Mesenteric fat pad (tissue), 1 donor: ENCODE measurements around the gene SGK1. TPM values are rescaled to one million over a fixed set of nuclear protein-coding genes. Genes with fewer than 3 reads are reported as not detected.

Experiments used
- DNase-seq: peaks from one replicate; pipeline ENCODE4 v3.0.0-alpha.2; 2020; ENCODE audit warnings: low spot score
- total RNA-seq: library from RNA; stranded (reverse); fragmentation: NEBNext Ultra II Directional; extraction: Animal tissue kit (Norgen Biotek cat#: 25700); gene quantifications from one replicate; pipeline ENCODE4 v1.2.1, GENCODE V29; 2021
- donor health status: DM: yes; HTN: yes; CAD: no.

Gene SGK1
- total RNA-seq, 1 donor from 2014 or later: 265 TPM

GRCh38 chr6:134173366-134173725, 144.6 kb downstream of the SGK1 start:
- DNase-seq: no peak

GRCh38 chr6:134172706-134173365, 145.1 kb downstream of the SGK1 start:
- no peak for DNase-seq

DNA sequence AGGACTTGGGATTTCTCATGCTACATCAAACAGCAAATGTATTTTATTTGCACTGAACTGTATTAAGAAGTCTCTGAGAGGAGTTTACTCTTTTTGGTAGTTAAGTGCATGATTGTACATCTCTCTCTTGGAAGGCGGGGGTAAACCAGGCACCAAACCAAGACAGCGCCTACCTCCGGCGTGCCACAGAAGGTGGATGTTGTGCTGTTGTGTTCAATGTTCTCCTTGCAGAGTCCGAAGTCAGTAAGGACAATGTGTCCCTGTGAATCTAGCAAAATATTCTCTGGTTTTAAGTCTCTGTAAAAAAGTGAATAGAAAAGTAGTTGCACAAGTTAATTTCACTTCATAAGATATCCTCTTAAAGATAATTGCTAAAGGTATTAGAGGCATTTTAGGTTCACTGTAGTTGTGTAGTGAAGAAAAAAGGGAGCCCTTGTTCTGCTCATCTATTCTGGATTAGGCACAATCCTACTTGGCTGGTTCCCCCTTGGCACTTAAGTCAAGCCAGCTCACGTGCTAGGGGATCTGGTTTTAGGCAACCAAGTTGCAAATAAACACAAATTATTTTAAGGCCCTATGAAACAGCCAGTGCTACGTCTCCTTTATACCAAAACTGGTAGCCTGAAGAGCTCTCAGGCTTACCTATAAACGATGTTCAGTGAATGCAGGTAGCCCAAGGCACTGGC, 145.7 kb downstream of the SGK1 start:
- no peak for DNase-seq

- no peak for DNase-seq
Observed at GRCh38 chr6:134171517-134171916, 146.4 kb downstream of the SGK1 start.

GRCh38 chr6:134170844-134171243, 147.1 kb downstream of the SGK1 start:
- no peak for DNase-seq

GRCh38 chr6:134169871-134170486, 147.9 kb downstream of the SGK1 start:
- DNase-seq: no peak

- no peak for DNase-seq
Observed at GRCh38 chr6:134168590-134169208, 149.2 kb downstream of the SGK1 start.

DNA sequence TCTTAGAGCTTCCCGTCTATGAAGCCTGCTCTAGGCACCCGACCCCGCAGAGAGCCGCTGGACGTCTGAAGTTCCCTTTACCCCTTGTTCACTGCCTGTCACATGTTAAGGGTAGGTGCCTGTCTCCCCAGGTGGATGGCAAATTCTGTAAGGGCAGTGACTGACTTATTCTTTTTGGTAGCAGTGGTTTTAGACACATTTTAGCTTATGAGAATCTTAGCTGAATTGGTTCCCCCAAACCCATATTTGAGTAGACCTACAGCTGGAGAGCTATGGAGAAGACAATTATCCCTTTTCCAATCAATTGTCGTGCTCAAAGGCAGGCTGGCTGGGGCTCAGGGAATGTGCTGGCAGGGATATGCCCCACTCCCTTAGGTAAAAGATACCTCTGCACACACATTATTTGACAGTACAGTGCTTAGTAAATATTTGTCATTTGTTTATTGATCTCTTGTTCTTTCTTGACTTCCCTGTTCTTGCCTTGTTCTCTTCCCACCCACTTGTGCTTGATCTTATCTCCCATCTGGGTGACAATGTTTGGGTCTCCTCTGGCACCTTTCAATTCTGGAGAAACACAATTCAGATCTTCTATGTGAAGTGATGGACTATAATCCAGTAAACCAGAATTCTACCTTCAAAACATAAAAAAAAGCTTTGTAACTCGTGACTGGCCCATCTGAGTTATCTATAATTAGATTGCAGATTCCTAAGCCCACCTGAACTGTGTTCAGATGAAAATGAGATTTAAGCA, 151.2 kb downstream of the SGK1 start:
- DNase-seq: no peak

DNA sequence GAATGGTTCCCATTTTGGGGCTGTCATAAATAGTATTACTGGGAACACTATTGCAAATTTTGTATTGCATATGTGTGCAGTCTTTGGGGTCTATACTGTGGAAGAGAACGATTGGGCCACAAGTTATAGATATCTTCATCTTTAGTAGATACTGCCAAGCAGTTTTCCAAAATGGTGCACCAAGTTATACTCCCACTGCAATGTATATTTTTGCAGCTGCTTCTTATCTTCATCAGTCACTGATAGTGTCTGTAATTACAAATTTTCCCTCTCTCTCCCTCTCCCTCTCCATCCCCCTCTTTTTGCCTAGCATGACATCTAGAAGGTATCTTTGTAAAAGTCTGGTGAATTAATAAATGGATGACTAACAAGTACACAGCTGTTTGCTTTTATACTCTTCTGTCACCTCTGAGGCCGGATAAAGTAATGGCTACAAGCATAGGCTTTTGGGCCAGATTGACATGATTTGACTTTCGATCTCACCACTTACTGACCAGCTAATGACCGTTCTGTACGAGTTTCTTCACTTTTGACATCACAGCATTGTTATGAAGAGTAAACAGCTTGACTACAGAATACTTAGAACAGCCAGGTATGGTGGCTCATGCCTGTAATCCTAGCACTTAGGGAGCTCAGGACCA, 152.2 kb downstream of the SGK1 start:
- no peak for DNase-seq

GRCh38 chr6:134164300-134164699, 153.6 kb downstream of the SGK1 start:
- no peak for DNase-seq

DNA sequence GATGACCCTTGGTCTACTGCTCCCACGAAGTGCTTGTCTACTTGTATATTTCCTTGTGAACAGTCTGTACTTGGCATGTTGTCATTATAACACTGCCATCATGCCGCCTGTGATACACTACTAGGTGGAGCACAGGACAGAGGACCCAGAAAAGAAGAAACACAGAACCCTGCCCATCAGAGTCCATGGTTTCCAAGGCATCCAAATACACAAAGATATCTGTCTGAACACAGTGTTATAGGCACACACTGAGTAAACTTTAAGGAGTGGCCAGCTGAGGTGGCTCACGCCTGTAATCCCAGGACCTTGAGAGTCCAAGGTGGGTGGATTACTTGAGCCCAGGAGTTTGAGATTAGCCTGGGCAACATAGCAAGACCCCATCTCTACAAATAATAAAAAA, 155.0 kb downstream of the SGK1 start:
- DNase-seq: no peak

GRCh38 chr6:134161041-134161440, 156.9 kb downstream of the SGK1 start:
- DNase-seq: no peak

DNA sequence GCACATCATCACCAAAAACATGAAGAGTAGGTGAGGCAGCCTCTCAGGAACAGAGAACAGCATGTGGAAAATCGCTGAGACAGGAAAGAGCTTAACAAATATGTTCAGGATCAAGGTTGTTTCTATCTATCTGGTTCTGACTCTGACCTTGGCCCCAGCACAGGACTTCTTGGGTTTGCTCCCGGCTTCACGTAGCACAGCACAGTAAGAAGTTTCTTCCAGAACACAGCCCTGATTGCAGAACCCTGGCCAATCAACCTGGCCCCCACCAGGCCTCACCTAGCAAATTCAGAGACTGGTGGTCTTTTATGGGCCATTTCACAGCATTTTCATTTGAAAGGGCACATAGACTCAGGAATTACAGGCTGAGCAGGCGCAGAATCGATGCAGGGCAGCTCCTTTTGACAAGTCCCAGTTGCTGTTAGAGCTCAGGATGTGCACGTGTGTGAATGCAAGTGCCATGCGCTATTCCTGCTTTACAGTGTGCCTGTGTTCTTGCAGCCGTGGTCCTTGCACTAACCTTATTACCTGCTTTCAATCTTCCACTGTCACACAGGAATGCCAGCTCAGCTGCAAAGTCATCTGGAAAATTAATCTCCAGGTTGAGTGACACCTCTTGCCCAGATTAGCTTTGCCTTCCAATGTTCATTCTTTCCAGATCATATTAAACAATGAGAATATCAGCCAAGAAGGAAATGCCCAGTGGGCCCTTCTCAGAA, 165.0 kb downstream of the SGK1 start:
- no peak for DNase-seq

- no peak for DNase-seq
Observed at GRCh38 chr6:134148566-134148965, 169.3 kb downstream of the SGK1 start.

DNA sequence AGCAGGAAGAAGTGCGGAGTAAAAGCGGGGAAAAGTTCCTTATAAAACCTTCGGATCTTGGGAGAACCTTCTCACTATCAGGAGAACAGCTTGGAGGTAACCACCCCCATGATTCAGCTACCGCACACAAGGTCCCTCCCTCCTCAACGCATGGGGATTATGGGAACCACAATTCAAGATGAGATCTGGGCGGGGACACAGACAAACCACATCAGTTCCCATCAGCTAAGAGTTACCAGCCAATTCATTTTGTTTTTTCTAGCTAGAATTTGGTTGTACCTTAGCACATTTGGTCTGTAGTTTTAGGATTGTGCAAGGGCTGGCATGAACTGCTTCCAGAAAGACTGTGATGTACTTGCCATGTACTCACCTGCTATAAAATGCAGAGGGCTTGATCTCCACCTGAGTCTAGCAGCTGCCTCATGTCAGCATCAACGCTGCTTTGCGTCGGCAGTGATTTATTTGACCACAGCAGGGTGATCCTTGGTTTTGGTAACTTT, 170.8 kb downstream of the SGK1 start:
- no peak for DNase-seq

GRCh38 chr6:134146268-134147033, 171.5 kb downstream of the SGK1 start:
- DNase-seq: no peak

DNA sequence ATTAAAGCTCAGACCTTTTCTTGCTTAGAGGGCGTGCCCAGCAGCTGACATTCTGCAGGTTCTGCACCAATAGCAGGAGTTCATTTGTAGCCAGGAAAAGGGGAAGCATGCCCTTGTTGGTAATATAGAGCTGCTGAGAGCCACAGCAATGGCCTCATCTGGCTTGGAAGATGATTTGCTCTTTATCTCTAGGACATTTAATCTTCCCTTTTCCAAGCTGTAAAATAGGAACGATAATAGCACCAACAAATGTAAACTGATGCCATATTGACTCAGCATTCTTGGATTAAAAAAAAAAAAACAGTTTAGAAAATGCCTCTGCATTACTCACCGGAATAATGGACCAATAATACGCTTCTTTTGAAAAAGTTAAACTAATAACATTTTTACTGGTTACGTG, 172.1 kb downstream of the SGK1 start:
- no peak for DNase-seq

DNA sequence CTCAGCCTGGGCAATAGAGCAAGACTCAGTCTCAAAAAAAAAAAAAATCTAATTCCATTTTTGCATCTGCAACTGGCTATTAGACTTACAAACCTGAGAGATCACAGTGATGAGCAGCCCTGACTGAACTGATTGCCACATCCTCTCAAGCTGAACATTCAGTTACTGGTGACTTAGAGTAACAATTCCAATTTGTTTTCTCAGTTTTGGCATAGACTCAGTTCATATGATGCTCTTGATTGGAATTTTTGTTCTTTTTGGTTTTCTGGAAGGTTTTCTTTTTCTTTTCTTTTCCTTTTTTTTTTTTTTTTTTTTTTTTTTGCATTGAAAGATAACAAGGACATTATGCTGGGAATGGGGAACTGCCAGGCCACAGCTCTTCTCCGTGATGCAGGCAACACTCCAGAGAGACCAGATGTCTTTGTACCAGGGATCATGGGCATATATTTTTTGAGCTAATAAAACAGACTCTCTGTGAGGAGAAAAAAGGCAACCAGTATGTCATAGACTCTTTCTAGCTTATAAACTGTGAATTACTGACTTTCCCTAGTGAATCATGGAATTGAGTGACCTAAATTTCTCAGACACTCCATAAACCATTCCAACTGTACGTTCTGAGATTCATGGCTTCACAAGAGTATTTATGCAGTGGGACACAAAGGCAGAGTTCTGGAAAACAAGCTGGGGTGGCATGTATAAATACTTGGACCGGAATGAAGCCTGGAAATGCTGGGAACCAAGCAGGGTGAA, 179.5 kb downstream of the SGK1 start:
- no peak for DNase-seq

- DNase-seq: no peak
Observed at GRCh38 chr6:134134654-134135053, 183.3 kb downstream of the SGK1 start.
